ENCODE results near the gene GNB1L. TPM values are rescaled to one million over a fixed set of nuclear protein-coding genes. Genes with fewer than 3 reads are reported as not detected.

GNB1L gene
- total and polyA plus RNA-seq, 2 of the 13 experiments (the other 11 are each of a cell fraction or from before 2014, with no cell fraction given): 2.5 to 7.4 TPM

GRCh38 chr22:19823191-19823901 is 31.3 kb downstream of the GNB1L start (continued):
- TF ChIP-seq, protein P1, sequence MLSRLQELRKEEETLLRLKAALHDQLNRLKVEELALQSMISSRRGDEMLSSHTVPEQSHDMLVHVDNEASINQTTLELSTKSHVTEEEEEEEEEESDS (CRISPR knock-in tag; IDR thresholded peaks at IDR 0.05; ENCODE audit: borderline replicate concordance): no peak
- TF ChIP-seq ARNT2 (CRISPR knock-in tag; IDR thresholded peaks at IDR 0.05; ENCODE audit: low read depth) (no peak), ZKSCAN5 (CRISPR knock-in tag; IDR thresholded peaks at IDR 0.05) (0 out of 2 replicates have a peak, but pooled peaks have one; percentile 32), ZNF318 (CRISPR knock-in tag; IDR thresholded peaks at IDR 0.05) (no peak), ZIK1 (CRISPR knock-in tag; IDR thresholded peaks at IDR 0.05; ENCODE audit: borderline replicate concordance, low read depth) (no peak), NR2F1 (CRISPR knock-in tag; IDR thresholded peaks at IDR 0.05) (no peak), ZNF333 (CRISPR knock-in tag; IDR thresholded peaks at IDR 0.05; ENCODE audit: borderline replicate concordance) (no peak), MAF1 (CRISPR knock-in tag; IDR thresholded peaks at IDR 0.05; ENCODE audit: borderline replicate concordance) (no peak), ZNF576 (CRISPR knock-in tag; IDR thresholded peaks at IDR 0.05) (no peak), NRL (CRISPR knock-in tag; IDR thresholded peaks at IDR 0.05; ENCODE audit: borderline replicate concordance) (peak; percentile 44; the same call in 1 of the 2 replicates)
- TF ChIP-seq, protein P2, sequence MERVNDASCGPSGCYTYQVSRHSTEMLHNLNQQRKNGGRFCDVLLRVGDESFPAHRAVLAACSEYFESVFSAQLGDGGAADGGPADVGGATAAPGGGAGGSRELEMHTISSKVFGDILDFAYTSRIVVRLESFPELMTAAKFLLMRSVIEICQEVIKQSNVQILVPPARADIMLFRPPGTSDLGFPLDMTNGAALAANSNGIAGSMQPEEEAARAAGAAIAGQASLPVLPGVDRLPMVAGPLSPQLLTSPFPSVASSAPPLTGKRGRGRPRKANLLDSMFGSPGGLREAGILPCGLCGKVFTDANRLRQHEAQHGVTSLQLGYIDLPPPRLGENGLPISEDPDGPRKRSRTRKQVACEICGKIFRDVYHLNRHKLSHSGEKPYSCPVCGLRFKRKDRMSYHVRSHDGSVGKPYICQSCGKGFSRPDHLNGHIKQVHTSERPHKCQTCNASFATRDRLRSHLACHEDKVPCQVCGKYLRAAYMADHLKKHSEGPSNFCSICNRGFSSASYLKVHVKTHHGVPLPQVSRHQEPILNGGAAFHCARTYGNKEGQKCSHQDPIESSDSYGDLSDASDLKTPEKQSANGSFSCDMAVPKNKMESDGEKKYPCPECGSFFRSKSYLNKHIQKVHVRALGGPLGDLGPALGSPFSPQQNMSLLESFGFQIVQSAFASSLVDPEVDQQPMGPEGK (CRISPR knock-in tag; IDR thresholded peaks at IDR 0.05): 0 out of 2 replicates have a peak, but pooled peaks have one; percentile 5

Data from HepG2 (cell line).